ENCODE measurements around the gene SBSN.

DNA sequence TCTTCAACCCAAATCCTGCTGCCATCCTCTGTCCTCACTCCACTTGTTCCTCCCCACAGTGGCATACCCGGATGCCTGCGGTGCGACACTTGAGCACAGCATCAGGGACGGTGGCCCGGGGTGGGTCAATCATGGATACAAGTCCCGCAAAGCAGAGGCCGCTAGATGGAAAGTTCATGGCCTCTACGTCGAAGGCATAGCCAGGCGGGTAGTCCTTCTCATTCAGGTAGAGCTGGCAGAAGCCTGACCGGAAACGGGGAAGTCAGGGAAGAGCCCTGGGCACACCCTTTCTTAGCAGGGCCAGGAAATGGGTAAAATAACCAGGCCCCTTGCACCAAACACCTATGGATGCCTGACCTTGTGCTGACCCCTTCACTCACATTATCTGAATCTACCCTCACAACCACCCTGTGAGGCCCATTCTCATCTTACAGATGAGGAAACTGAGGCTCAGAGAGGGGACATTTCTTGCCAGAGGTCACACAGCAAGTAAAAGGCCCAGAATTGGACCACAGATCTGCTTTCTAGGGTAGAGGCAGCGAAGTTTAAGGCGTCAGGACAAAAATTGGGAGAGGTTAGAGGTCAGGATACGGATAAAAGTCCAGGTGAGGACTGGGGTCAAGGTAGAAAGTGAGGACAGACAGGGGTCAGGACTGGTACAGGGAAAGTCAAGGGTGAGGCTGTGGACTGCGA is 28.9 kb upstream of the SBSN start:
- TF ChIP-seq POLR2A (IDR thresholded peaks at IDR 0.05; ENCODE audit: low read depth, low read length) (no peak), POLR2AphosphoS5 (IDR thresholded peaks at IDR 0.05; ENCODE audit: low read depth, low read length) (no peak), TAF1 (IDR thresholded peaks at IDR 0.05; ENCODE audit: low read depth, low read length) (no peak), PAX5 (IDR thresholded peaks at IDR 0.05; ENCODE audit: insufficient read depth, low read length, severe bottlenecking) (no peak), SPI1 (IDR thresholded peaks at IDR 0.05; ENCODE audit: low read depth, low read length) (no peak)
